AG04449 (cell line): ENCODE results near the gene IL4I1.

Experiments used
- CTCF ChIA-PET: fragments of 350-600 bp; formaldehyde crosslinking; extraction: SDS; loops from one replicate; lab custom pipeline; 2021; ENCODE audit warnings: antibody characterized with exemption; lab: Yijun Ruan, JAX
- POLR2A ChIA-PET: fragments of 400-600, 350-600 bp; formaldehyde crosslinking; extraction: SDS; loops from one replicate; lab custom pipeline; 2020; ENCODE audit warnings: antibody characterized with exemption, inconsistent platforms; lab: Yijun Ruan, JAX
- DNase-seq: peaks from one replicate; pipeline ENCODE4 v3.0.0-alpha.2; 2010; ENCODE audit warnings: low read depth, low spot score
- H3K4me3 ChIP-seq: 2 replicates; pipeline ENCODE4 v1.5.1; 2011; ENCODE audit warnings: low read depth, mild to moderate bottlenecking, control low read depth, low read length
- TF ChIP-seq, protein P1 (sequence below): IDR thresholded peaks from one replicate; pipeline ENCODE4 v1.5.1; 2011; ENCODE audit warnings: mild to moderate bottlenecking, moderate library complexity, low read length, control low read depth, inconsistent platforms; ENCODE audit not compliant: insufficient read depth; ENCODE audit errors: missing control alignments

IL4I1 gene

DNA sequence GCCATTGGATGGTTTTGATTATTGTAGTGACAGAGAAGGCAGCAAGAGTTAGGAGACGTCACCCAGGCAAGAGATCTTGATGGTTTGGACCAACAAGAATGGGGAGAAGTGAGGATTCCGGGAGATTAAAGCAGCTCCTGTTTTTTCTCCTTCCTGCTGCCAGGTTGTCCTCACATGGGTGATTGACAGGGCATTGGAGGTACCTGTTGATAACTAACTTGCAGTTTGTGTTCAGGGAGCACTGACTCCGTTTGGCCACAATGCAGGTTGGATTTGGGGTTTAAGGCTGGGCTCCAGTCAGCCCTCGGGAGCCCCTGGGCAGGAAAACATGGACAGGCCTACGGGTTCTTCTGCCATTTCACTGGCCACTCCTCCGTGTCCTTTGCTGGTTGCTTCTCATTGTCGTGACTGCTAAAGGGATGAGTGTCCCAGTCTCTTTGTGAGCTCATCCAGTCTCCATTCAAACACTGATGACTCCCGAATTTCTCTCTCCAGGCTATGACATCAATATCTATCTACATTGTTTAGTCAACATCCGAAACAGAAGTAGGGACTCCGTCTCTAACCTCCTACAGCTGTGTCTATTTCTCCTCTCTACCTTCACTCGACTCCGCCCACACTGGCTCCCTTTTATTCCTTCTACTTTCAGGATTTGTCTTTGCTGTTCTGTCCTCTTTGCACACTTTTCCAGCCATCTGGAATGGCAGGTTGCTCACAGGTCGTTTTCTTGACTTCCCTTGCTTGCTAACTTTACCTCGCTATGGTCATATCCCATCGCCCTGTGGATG, 47.1 kb downstream of the IL4I1 start:
- TF ChIP-seq, protein P1, sequence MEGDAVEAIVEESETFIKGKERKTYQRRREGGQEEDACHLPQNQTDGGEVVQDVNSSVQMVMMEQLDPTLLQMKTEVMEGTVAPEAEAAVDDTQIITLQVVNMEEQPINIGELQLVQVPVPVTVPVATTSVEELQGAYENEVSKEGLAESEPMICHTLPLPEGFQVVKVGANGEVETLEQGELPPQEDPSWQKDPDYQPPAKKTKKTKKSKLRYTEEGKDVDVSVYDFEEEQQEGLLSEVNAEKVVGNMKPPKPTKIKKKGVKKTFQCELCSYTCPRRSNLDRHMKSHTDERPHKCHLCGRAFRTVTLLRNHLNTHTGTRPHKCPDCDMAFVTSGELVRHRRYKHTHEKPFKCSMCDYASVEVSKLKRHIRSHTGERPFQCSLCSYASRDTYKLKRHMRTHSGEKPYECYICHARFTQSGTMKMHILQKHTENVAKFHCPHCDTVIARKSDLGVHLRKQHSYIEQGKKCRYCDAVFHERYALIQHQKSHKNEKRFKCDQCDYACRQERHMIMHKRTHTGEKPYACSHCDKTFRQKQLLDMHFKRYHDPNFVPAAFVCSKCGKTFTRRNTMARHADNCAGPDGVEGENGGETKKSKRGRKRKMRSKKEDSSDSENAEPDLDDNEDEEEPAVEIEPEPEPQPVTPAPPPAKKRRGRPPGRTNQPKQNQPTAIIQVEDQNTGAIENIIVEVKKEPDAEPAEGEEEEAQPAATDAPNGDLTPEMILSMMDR, result no peak
- POLR2A ChIA-PET, result interaction anchor here (0.8 to 1.6 kb wide), 5 partner anchors 12 to 27 kb away, joined by 3 to 10 read pairs (median 6); partner anchors contain the start of genes AKT1S1 and TBC1D17
- peak overlapping the region; percentile 85 for H3K4me3 ChIP-seq
- CTCF ChIA-PET, result no interaction called here
- DNase-seq, result no peak

DNA sequence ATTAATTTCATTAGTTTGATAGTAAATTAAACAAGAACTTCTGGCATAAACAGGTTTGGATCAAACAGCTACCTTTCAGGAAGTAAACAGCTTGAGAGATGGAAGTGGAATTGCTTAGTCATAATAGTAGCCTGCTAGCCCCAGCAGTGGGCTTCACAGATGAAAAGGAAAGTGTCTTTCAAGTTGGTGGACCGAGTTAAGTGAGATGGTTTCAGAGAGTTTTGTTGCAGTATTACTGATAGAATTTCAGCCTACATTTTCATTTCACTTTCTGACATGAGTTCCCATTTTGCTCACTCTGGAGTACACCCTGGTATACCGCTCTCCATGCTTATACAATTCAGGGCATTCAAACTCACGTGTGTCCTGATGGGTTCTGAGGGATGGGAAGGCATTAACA, 47.7 kb downstream of the IL4I1 start:
- ChIA-PET CTCF (no interaction called here), POLR2A (interaction anchor here (0.7 to 1.3 kb wide), 2 partner anchors 10 to 36 kb away, joined by 3 to 4 read pairs; partner anchors contain the start of gene FUZ)
- DNase-seq, result no peak
- H3K4me3 ChIP-seq, result no peak overlapping the region
- TF ChIP-seq, protein P1, result no peak

DNA sequence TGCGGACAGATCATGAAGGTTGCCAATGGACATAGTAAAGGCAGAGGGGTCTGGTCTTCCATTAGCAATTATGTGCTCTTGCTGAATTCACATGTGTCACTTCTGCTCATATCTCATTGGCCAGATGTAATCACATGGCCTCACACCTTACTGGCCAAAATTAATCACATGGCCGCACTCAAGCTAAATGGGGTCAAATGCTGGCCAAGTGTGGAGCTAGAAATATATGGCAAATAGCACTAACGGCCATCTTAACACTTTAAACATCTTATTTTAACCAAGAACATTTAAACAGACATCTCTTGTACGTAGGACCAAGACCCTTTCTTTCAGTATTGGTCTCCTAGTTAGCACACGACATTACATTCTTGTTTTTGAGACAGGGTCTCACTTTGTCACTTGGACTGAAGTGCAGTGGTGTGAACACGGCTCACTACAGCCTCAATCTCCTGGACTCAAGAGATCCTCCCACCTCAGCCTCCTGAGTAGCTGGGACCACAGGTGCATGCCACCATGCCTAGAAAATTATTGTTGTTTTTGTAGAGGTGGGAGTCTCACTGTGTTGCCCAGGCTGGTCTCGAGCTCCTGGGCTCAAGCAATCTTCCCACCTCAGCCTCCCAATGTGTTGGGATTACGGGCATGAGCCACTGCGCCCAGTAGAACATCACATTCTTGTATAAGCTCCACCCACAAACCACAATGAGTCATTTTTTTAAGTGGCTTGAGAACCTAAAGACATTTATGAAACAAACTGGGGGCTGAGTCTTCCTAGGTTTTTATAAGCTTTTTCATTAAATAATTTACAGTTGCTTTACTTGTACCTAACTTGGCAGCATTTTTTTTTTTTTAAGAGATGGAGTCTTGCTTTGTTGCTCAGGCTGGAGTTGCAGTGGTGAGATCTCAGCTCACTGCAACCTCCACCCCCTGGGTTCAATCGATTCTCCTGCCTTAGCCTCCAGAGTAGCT, 48.7 kb downstream of the IL4I1 start:
- ChIA-PET CTCF (interaction anchor here (1.3 kb wide), 1 partner anchor 176 kb away, joined by 3 read pairs; no protein-coding TSS in a partner anchor), POLR2A (interaction anchor here (0.7 to 1.3 kb wide), 4 partner anchors 11 to 35 kb away, joined by 3 to 5 read pairs (median 4); partner anchors contain the start of gene FUZ)
- H3K4me3 ChIP-seq, result no peak overlapping the region
- TF ChIP-seq, protein P1, result no peak
- peak; percentile 57 for DNase-seq

DNA sequence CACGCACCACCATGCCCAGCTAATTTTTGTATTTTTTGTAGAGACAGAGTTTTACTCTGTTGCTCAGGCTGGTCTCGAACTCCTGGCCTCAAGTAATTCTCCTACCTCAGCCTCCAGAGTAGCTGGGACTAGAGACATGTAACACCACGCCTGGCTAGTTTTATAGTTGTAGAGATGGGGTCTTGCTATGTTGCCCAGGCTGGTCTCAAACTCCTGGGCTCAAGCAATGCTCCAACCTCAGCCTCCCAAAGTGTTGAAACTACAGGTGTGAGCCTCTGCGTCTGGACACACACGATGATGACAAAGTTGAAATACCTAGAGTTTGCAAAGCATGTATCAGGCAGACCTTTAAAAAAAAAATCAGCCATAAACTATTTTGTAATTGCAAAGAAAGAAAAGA, 50.3 kb downstream of the IL4I1 start:
- POLR2A ChIA-PET, result no interaction called here
- TF ChIP-seq, protein P1, result no peak
- H3K4me3 ChIP-seq, result no peak overlapping the region
- CTCF ChIA-PET, result no interaction called here
- DNase-seq, result no peak

DNA sequence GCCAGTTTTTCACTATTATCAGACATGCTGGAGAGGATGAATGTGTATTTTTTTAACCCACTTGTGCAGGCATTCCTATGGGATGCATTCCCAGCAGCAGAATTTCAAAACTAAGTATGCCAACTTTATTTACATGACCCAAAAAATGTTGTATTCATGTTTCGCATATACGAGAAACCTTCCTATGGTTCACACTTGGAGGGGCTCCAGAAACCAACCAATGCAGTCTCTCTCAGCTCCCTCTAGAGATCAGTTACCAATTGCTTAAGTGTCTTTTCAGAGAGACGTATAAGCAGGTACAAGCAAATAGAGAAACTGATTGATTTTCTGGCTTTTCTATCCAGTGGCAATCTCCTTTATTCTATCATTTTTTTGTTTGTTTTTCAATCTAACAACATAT, 51.3 kb downstream of the IL4I1 start:
- ChIA-PET POLR2A (no interaction called here), CTCF (interaction anchor here (1.5 kb wide), 1 partner anchor 20 kb away, joined by 5 read pairs; no protein-coding TSS in a partner anchor)
- no peak overlapping the region for H3K4me3 ChIP-seq
- DNase-seq, result no peak
- TF ChIP-seq, protein P1, result no peak
